ENCODE data around the gene MAP3K13. TPM values are rescaled to one million over a fixed set of nuclear protein-coding genes. Genes with fewer than 3 reads are reported as not detected.

The MAP3K13 gene
- total and polyA plus RNA-seq, 7 donors: 21.7 to 64.7 (median 26.0) TPM

GRCh38 chr3:185402561-185402960, 39.6 kb downstream of the MAP3K13 start:
- WGBS, 2 donors: 76% methylated on average over 5 of the region's 5 CpGs
- Histone ChIP-seq H3K9me3 (no peaks in the 10 kb centered on the region), H3K4me3 (no peak overlapping the region), H3K27me3 (no peaks in the 10 kb centered on the region), H3K36me3 (no peaks in the 10 kb centered on the region), H3K4me1 (peaks cover 0 to 19% (median 7%) of the 10 kb centered on the region in 4 donors), H3K27ac (peak overlapping the region in 1 of 4 donors; percentile 15)
- no peak for DNase-seq
- TF ChIP-seq POLR2A (IDR thresholded peaks at IDR 0.05) (no peak), EP300 (IDR thresholded peaks at IDR 0.05) (no peak), POLR2AphosphoS5 (IDR thresholded peaks at IDR 0.05) (no peak), CTCF (IDR thresholded peaks at IDR 0.05) (no peak)
- intact Hi-C loops (cut with DNase I): no loop called here

GRCh38 chr3:185403002-185403401, 40.1 kb downstream of the MAP3K13 start:
- 78 to 88% methylated on average over 3 of the region's 3 CpGs for WGBS, 2 donors
- Histone ChIP-seq H3K4me3 (no peak overlapping the region), H3K36me3 (no peaks in the 10 kb centered on the region), H3K27ac (peak overlapping the region in 1 of 4 donors; percentile 15), H3K9me3 (no peaks in the 10 kb centered on the region), H3K27me3 (no peaks in the 10 kb centered on the region), H3K4me1 (peaks cover 0 to 15% (median 6%) of the 10 kb centered on the region in 4 donors)
- no peak for DNase-seq
- intact Hi-C loops (cut with DNase I): no loop called here
- no peak for TF ChIP-seq POLR2AphosphoS5 (IDR thresholded peaks at IDR 0.05)
- TF ChIP-seq POLR2A (IDR thresholded peaks at IDR 0.05): no peak
- no peak for TF ChIP-seq EP300 (IDR thresholded peaks at IDR 0.05)
- no peak for TF ChIP-seq CTCF (IDR thresholded peaks at IDR 0.05)

GRCh38 chr3:185405243-185405642, 42.3 kb downstream of the MAP3K13 start:
- peaks cover 0 to 14% (median 6%) of the 10 kb centered on the region in 4 donors for H3K4me1 ChIP-seq
- H3K4me3 ChIP-seq: no peak overlapping the region
- intact Hi-C loops (cut with DNase I): no loop called here
- no peak for TF ChIP-seq POLR2AphosphoS5 (IDR thresholded peaks at IDR 0.05)
- no peak for TF ChIP-seq EP300 (IDR thresholded peaks at IDR 0.05)
- no peak for TF ChIP-seq POLR2A (IDR thresholded peaks at IDR 0.05)
- no peak for TF ChIP-seq CTCF (IDR thresholded peaks at IDR 0.05)
- no peak for DNase-seq
- no peak overlapping the region for H3K27ac ChIP-seq
- 35 to 78% methylated on average over 4 of the region's 4 CpGs for WGBS, 2 donors
- H3K27me3 ChIP-seq: no peaks in the 10 kb centered on the region
- no peaks in the 10 kb centered on the region for H3K36me3 ChIP-seq
- no peaks in the 10 kb centered on the region for H3K9me3 ChIP-seq

- Histone ChIP-seq H3K9me3 (no peaks in the 10 kb centered on the region), H3K4me3 (no peak overlapping the region), H3K4me1 (peaks cover 0 to 14% (median 6%) of the 10 kb centered on the region in 4 donors), H3K36me3 (no peaks in the 10 kb centered on the region), H3K27ac (no peak overlapping the region), H3K27me3 (no peaks in the 10 kb centered on the region)
- TF ChIP-seq POLR2A (IDR thresholded peaks at IDR 0.05) (no peak), EP300 (IDR thresholded peaks at IDR 0.05) (no peak), POLR2AphosphoS5 (IDR thresholded peaks at IDR 0.05) (no peak), CTCF (IDR thresholded peaks at IDR 0.05) (no peak)
- intact Hi-C loops (cut with DNase I): no loop called here
- no peak for DNase-seq
- 64 to 80% methylated on average over 3 of the region's 3 CpGs for WGBS, 2 donors
Measured at GRCh38 chr3:185405664-185406063, 42.7 kb downstream of the MAP3K13 start.

GRCh38 chr3:185406121-185406620, 43.2 kb downstream of the MAP3K13 start:
- H3K4me1 ChIP-seq: peaks cover 0 to 14% (median 6%) of the 10 kb centered on the region in 4 donors
- 52 to 88% methylated on average over 1 of the region's 1 CpG for WGBS, 2 donors
- H3K4me3 ChIP-seq: no peak overlapping the region
- no peaks in the 10 kb centered on the region for H3K36me3 ChIP-seq
- no peaks in the 10 kb centered on the region for H3K27me3 ChIP-seq
- intact Hi-C loops (cut with DNase I): no loop called here
- no peak overlapping the region for H3K27ac ChIP-seq
- DNase-seq: no peak
- no peaks in the 10 kb centered on the region for H3K9me3 ChIP-seq
- TF ChIP-seq EP300 (IDR thresholded peaks at IDR 0.05): no peak

All from sigmoid colon (tissue), 7 donors.